WTC11 (cell line): ENCODE results near the gene KDM3B. TPM values are rescaled to one million over a fixed set of nuclear protein-coding genes. Genes with fewer than 3 reads are reported as not detected.

ENCODE experiments used
- ATAC-seq: fragments of 200-7000 bp; cut with Tn5 transposase; 2 replicates; pipeline ENCODE4 v1.10.0; 2021; ENCODE audit warnings: mild to moderate bottlenecking, moderate library complexity
- CTCF ChIA-PET: fragments of 300-600 bp; sonication (Branson Sonifier 250); formaldehyde crosslinking; loops from one replicate; lab custom pipeline; 2021; ENCODE audit warnings: antibody characterized with exemption; lab: Charles Lee
- POLR2A ChIA-PET: fragments of 350-600 bp; sonication (Branson Sonifier 250); formaldehyde crosslinking; loops from one replicate; lab custom pipeline; 2021; ENCODE audit warnings: antibody characterized with exemption; lab: Charles Lee
- DNase-seq: peaks from one replicate; pipeline ENCODE4 v3.0.0; 2021; ENCODE audit warnings: low spot score
- H3K27ac Mint-ChIP-seq: 2 replicates; pipeline ENCODE4 v1.8.0; 2021; ENCODE audit warnings: mixed read lengths
- H3K27me3 Mint-ChIP-seq: 2 replicates; pipeline ENCODE4 v1.8.0; 2021; ENCODE audit warnings: low read depth, mild to moderate bottlenecking, moderate library complexity, mixed read lengths
- H3K36me3 Mint-ChIP-seq: 2 replicates; pipeline ENCODE4 v1.8.0; 2021; ENCODE audit warnings: mixed read lengths
- H3K4me1 Mint-ChIP-seq: 2 replicates; pipeline ENCODE4 v1.8.0; 2022; ENCODE audit warnings: mixed read lengths
- H3K4me3 Mint-ChIP-seq: 2 replicates; pipeline ENCODE4 v1.8.0; 2021; ENCODE audit warnings: mild to moderate bottlenecking, moderate library complexity, mixed read lengths
- H3K9me3 Mint-ChIP-seq: 2 replicates; pipeline ENCODE4 v1.8.0; 2021; ENCODE audit warnings: mixed read lengths
- CREM ChIP-seq: sonication (generic); formaldehyde crosslinking; IDR thresholded peaks from 2 replicates; pipeline ENCODE4 v1.8.1; 2022; ENCODE audit warnings: mild to moderate bottlenecking, missing genetic modification reagents, moderate library complexity
- CTCF ChIP-seq: fragments of 200-600 bp; IDR thresholded peaks from 2 replicates; pipeline ENCODE4 v1.8.0; 2022; ENCODE audit warnings: antibody characterized with exemption
- GABPB1 ChIP-seq: sonication (generic); formaldehyde crosslinking; IDR thresholded peaks from 2 replicates; pipeline ENCODE4 v1.8.1; 2023; ENCODE audit warnings: mild to moderate bottlenecking, missing genetic modification reagents
- GTF2I ChIP-seq: fragments of 250-450 bp; sonication (Bioruptor Pico); conservative IDR thresholded peaks from 2 replicates; pipeline ENCODE4 v1.4.0; 2021; ENCODE audit warnings: mild to moderate bottlenecking
- HMGA2 ChIP-seq: fragments of 250-450 bp; sonication (Bioruptor Pico); IDR thresholded peaks from 2 replicates; pipeline ENCODE4 v1.4.0; 2021; ENCODE audit warnings: mild to moderate bottlenecking, moderate library complexity
- KAT7 ChIP-seq: sonication (generic); formaldehyde crosslinking; IDR thresholded peaks from 2 replicates; pipeline ENCODE4 v1.8.1; 2023; ENCODE audit warnings: missing genetic modification reagents, mild to moderate bottlenecking, borderline replicate concordance
- MXD4 ChIP-seq: fragments of 250-450 bp; sonication (Bioruptor Pico); IDR thresholded peaks from 2 replicates; pipeline ENCODE4 v1.8.0; 2021; ENCODE audit warnings: mild to moderate bottlenecking, moderate library complexity, borderline replicate concordance
- PRDM15 ChIP-seq: sonication (generic); formaldehyde crosslinking; IDR thresholded peaks from 2 replicates; pipeline ENCODE4 v1.8.0; 2022; ENCODE audit warnings: missing genetic modification reagents
- ZBTB21 ChIP-seq: sonication (generic); formaldehyde crosslinking; IDR thresholded peaks from 2 replicates; pipeline ENCODE4 v1.8.1; 2023; ENCODE audit warnings: mild to moderate bottlenecking, missing genetic modification reagents, borderline replicate concordance
- ZMAT4 ChIP-seq: fragments of 250-450 bp; sonication (Bioruptor Pico); IDR thresholded peaks from 2 replicates; pipeline ENCODE4 v1.9.0; 2021; ENCODE audit warnings: mild to moderate bottlenecking
- ZNF219 ChIP-seq: sonication (generic); formaldehyde crosslinking; IDR thresholded peaks from 2 replicates; pipeline ENCODE4 v1.8.0; 2023; ENCODE audit warnings: missing genetic modification reagents, mild to moderate bottlenecking, borderline replicate concordance
- ZNF281 ChIP-seq: sonication (generic); formaldehyde crosslinking; IDR thresholded peaks from 2 replicates; pipeline ENCODE4 v1.8.0; 2023; ENCODE audit warnings: mild to moderate bottlenecking, missing genetic modification reagents
- ZNF396 ChIP-seq: fragments of 250-450 bp; sonication (Bioruptor Pico); IDR thresholded peaks from 2 replicates; pipeline ENCODE4 v1.8.0; 2021; ENCODE audit warnings: mild to moderate bottlenecking, moderate library complexity, borderline replicate concordance
- ZNF416 ChIP-seq: fragments of 250-450 bp; sonication (Bioruptor Pico); IDR thresholded peaks from 2 replicates; pipeline ENCODE4 v1.9.0; 2021; ENCODE audit warnings: mild to moderate bottlenecking, inconsistent platforms
- ZNF425 ChIP-seq: fragments of 250-450 bp; sonication (Bioruptor Pico); conservative IDR thresholded peaks from 2 replicates; pipeline ENCODE4 v1.9.0; 2021; ENCODE audit warnings: mild to moderate bottlenecking
- total RNA-seq: library from RNA; stranded (reverse); gene quantifications from 3 replicates; pipeline ENCODE4 v1.2.3, GENCODE V29; 2021

KDM3B gene
- total RNA-seq, 1 experiment from 2014 or later: 87.9 TPM

- ChIA-PET POLR2A (interaction anchor here (0.8 to 4.4 kb wide), 3 partner anchors 16 to 158 kb away, joined by 5 to 61 read pairs (median 11); partner anchors contain the start of genes BRD8, CDC23, KDM3B and KIF20A), CTCF (interaction anchor here (10.7 kb wide), 1 partner anchor 16 kb away, joined by 187 read pairs; the partner anchor contains the start of gene KDM3B)
- DNase-seq (peak; percentile 77), ATAC-seq (peak; percentile 8)
- Mint-ChIP-seq H3K9me3 (no peaks in the 10 kb centered on the region), H3K36me3 (peaks cover 17% of the 10 kb centered on the region), H3K27ac (peak overlapping the region; percentile 99), H3K4me3 (peak overlapping the region; percentile 92), H3K4me1 (peaks cover 31% of the 10 kb centered on the region), H3K27me3 (no peaks in the 10 kb centered on the region)
- TF ChIP-seq CREM (CRISPR knock-in tag) (peak; percentile 83), HMGA2 (CRISPR knock-in tag) (no peak), ZNF281 (CRISPR knock-in tag) (peak; percentile 85; the same call in 1 of the 2 replicates), GTF2I (CRISPR knock-in tag) (no peak), ZNF396 (CRISPR knock-in tag) (0 out of 2 replicates have a peak, but pooled peaks have one; percentile 15), ZBTB21 (CRISPR knock-in tag) (peak; percentile 100), MXD4 (CRISPR knock-in tag) (no peak), GABPB1 (CRISPR knock-in tag) (peak; percentile 9; the same call in 1 of the 2 replicates)
Measured at GRCh38 chr5:138336952-138337684, 15.4 kb upstream of the KDM3B start.

GRCh38 chr5:138337685-138338410 lies 14.6 kb upstream of the KDM3B start, which contains the start of gene FAM53C:
Gene FAM53C, plus strand, starts transcription at chr5:138338266. Its CDS starts 3,070 bp downstream, at chr5:138341336.
- Mint-ChIP-seq H3K27me3 (no peaks in the 10 kb centered on the region), H3K36me3 (peaks cover 17% of the 10 kb centered on the region), H3K4me3 (peak within 1 kb of the TSS; percentile 92), H3K9me3 (no peaks in the 10 kb centered on the region), H3K27ac (peak within 1 kb of the TSS; percentile 100), H3K4me1 (peaks cover 30% of the 10 kb centered on the region)
- ChIA-PET CTCF (interaction anchor here (0.8 to 10.7 kb wide), 2 partner anchors 15 to 452 kb away, joined by 3 to 187 read pairs; partner anchors contain the start of gene KDM3B), POLR2A (interaction anchor here (0.8 to 4.4 kb wide), 4 partner anchors 12 to 159 kb away, joined by 4 to 61 read pairs (median 8); partner anchors contain the start of genes BRD8, CDC23, KDM3B and KIF20A)
- DNase-seq (peak; percentile 90), ATAC-seq (peak; percentile 83)
- TF ChIP-seq ZNF416 (CRISPR knock-in tag) (peak; percentile 96), ZMAT4 (CRISPR knock-in tag) (peak; percentile 80; the same call in 1 of the 2 replicates), CTCF (no peak), CREM (CRISPR knock-in tag) (no peak; the same call in 1 of the 2 replicates), ZNF425 (CRISPR knock-in tag) (peak; percentile 42; the same call in 1 of the 2 replicates), ZNF219 (CRISPR knock-in tag) (peak; percentile 78; the same call in 1 of the 2 replicates), PRDM15 (CRISPR knock-in tag) (no peak), KAT7 (CRISPR knock-in tag) (peak; percentile 91; the same call in 1 of the 2 replicates)
